NCI-H446 treated with DMSO at 0.1 percent for 48 hours (cell line): ENCODE results near the gene NOM1.

ENCODE experiments used
- DNase-seq: peaks from one replicate; lab custom pipeline; 2025; lab: John Stamatoyannopoulos, UW

The NOM1 gene

DNA sequence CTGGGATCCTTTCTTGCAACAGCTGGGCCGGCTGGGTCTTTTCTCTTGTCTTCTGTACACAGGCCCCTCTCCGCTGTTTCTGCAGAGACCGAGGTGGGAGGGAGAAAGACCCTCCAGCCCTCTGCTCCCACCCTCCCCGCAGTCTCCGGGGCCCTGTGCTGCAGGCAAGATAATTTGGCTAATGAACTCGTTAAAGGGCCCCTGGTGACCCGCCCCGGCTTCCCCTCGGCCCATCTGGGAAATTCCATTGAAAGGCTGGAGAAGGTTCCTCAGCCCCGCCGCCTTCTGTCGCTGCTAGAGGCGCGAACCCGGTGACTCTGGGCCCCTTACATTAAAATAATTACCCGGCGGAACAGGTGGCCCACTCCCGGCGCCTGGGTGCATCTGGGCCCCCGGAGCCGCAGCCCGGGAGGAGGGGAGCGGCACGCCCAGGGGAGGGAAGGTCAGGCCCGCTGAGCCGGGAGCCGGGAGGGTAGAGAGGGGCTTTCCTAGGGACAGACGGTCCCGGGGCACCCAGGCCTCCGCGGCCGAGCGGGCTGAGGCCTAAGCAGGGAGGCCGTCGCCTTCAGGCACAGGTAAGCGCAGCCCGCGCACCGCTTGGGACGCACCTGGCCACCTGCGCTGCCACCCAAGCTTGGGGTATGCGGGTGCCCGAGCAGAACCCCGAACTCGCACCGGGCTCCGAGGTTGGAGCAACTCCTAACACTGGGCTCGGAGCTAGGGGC, 68.3 kb downstream of the NOM1 start:
- no peak for DNase-seq

GRCh38 chr7:157018328-157018996, 69.0 kb downstream of the NOM1 start:
- DNase-seq = no peak

- DNase-seq = no peak
Measured at GRCh38 chr7:157018997-157019608, 69.6 kb downstream of the NOM1 start.

GRCh38 chr7:157019718-157020451, 70.4 kb downstream of the NOM1 start:
- DNase-seq = no peak

DNA sequence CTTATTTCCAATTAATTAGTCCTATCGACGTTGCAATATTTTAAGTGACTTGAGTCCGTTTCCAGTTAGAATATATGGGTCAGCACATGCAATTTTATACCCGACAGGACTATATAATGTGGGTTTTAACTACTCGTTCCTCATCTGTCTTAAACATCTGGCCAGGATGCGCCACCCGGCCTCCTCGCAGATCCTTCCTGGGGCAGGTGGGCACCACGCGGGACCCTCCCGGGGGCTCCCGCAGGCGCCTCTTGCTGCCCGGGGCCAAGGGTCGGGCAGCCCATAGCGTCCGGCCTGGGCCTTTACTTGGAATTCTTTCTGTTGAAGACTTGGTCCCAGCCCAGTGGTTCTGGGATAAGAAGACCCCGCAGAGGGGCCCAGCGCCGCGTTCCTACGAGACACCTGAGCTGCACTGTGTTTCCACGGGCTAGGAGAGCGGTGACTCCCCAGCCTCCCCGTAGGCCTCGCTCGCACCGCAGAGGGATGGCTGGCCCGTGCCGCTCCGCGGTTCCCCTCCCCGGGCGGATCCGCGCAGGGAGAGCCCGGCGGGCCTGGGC, 71.1 kb downstream of the NOM1 start:
- DNase-seq = no peak

DNA sequence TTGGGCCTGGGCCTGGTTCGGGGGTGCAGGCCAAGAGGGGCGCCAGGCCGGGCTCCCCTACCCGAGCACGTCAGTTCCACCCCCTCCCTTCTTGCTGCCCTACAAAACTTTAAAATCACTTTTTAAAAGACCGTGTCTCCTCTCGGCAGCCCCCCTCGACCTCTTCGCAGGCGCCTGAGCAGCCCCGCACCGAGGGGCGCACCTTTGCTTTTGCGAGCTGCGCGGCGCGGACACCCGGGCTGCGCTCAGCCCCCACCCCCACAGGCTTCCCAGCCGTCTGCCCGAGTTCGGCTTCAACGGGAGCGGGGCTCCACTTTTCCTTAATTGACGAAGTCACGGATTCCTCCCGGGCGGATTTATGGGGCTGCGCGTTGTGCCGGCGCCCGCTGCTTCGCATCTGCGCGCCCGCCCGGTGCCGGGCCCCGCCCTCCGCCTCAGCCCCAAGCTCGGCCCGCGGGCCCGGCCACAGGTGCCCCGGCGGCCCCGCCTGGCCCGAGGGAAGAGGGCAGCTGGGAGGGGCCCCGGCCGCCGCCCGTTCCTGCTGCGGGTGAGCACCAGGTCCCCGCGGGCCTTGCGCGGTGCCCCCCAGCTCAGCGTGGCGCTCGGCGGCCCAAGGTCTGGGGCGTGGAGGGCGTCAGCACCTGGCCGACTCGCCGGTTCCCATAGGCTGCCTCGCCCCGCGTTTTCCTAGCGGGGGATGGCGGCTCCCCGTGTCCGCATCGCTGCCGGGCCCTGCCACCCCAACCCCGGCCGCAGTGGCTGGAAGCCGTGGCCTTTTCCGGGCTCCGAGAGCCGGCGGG, 71.8 kb downstream of the NOM1 start:
- DNase-seq = no peak

DNA sequence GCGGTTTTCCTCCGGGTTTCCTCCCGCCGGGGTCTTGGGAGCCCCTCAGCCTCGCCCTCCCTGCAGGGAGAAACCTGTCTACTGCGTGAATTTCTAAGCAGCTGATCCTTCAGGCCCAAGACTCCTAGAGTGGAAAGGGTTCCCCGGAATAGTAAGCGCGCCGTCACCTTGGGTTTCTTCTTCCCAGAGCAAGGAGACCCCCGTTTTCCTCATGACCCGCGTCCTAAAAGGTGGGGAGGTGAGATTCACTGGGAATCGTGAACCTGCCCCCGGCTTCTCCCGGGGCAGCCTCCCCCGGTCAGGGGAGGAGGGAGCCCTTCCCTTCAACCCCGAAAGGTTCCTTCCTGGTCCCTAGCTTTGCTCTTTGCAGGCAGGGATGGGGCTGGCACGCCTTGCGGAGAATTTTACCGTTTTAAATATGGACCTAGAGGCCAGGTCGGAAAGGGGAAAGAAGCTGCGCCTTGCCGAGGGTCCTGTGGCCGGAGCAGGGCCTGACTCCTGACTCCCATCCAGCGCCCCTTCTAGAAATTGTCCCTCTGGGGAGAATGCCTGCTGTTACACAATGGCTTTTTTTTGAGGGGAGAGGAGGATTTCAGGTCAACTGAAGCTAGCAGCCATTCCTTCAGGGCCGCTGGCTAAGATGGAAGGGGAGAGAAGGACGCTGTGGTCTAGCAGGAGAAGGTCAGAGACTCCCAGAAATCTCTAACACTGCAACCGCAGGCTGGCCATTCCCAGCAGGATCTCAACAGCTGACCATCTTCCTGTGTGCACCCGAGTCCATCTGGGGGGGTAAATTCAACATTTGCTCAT, 72.6 kb downstream of the NOM1 start:
- DNase-seq = no peak
